HepG2 (cell line): Measurements from ENCODE around the gene PCSK2. TPM values are rescaled to one million over a fixed set of nuclear protein-coding genes. Genes with fewer than 3 reads are reported as not detected.

Experiments
- ATAC-seq: fragments of 200-7000 bp; cut with Tn5 transposase; 3 replicates; pipeline ENCODE4 v1.9.1; 2020; ENCODE audit warnings: mild to moderate bottlenecking, moderate library complexity
- BruUV-seq: library from RNA; stranded (reverse); fragments of 400-500 nt; replicated peaks from 2 replicates; lab custom pipeline; 2021; lab: Mats Ljungman, UMichigan
- CTCF ChIA-PET: fragments of 300-600 bp; formaldehyde crosslinking; extraction: SDS; loops from one replicate; lab custom pipeline; 2021; ENCODE audit warnings: low total read pairs, inconsistent platforms, low intra/inter-chr PET ratio; lab: Yijun Ruan, JAX
- POLR2A ChIA-PET: fragments of 350-600 bp; sonication (Branson Sonifier 250); formaldehyde crosslinking; loops from one replicate; lab custom pipeline; 2020; ENCODE audit warnings: antibody characterized with exemption, inconsistent platforms; lab: Yijun Ruan, JAX
- DNase-seq: peaks from one replicate; pipeline ENCODE4 v3.0.0-alpha.2; 2015; ENCODE audit warnings: low spot score
- FAIRE-seq: peaks from 3 replicates; lab custom pipeline; 2011; peaks lifted over from hg19 to GRCh38; lab: Jason Lieb, UNC
- H2AFZ ChIP-seq: one replicate; pipeline ENCODE4 v1.6.1; 2011; ENCODE audit warnings: low read length, inconsistent platforms
- H3K27ac ChIP-seq: fragments of 300-600 bp; 3 replicates; pipeline ENCODE4 v1.8.0; 2011; ENCODE audit warnings: mixed run types, mild to moderate bottlenecking, mixed read lengths, low read length, inconsistent platforms; ENCODE audit not compliant: insufficient read depth; ENCODE audit errors: extremely low read length
- H3K27me3 ChIP-seq, 2 experiments: fragments of 200-600 bp in 1 of 2; 2 replicates in 1 of 2; 3 replicates in 1 of 2; pipeline versions ENCODE4 v1.6.0 to v1.8.0; 2011; ENCODE audit warnings: low read length in 2 of 2, mild to moderate bottlenecking in 2 of 2, moderate library complexity in 2 of 2, inconsistent platforms in 1 of 2; ENCODE audit not compliant: insufficient read depth in 2 of 2, control insufficient read depth in 1 of 2
- H3K36me3 ChIP-seq, 2 experiments: fragments of 200-600 bp in 1 of 2; replicated peaks in 1 of 2; 2 replicates in 1 of 2; 3 replicates in 1 of 2; pipeline versions ENCODE4 v1.5.1 to v1.8.0; 2011; ENCODE audit warnings: low read length in 2 of 2, inconsistent platforms in 1 of 2; ENCODE audit not compliant: insufficient read depth in 2 of 2, control insufficient read depth in 1 of 2
- H3K4me1 ChIP-seq: 2 replicates; pipeline ENCODE4 v1.5.1; 2012; ENCODE audit warnings: low read length, inconsistent platforms; ENCODE audit not compliant: insufficient read depth
- H3K4me2 ChIP-seq: 2 replicates; pipeline ENCODE4 v1.6.0; 2011; ENCODE audit warnings: low read depth, low read length, inconsistent platforms
- H3K4me3 ChIP-seq, 3 experiments: fragments of 200-600 bp in 1 of 3; sonication (generic), shearing (Covaris generic) in 1 of 3; replicated peaks in 1 of 3; 2 replicates each; pipeline ENCODE4 v1.5.1; 2011 to 2016; ENCODE audit warnings: low read length in 3 of 3, inconsistent platforms in 2 of 3, low read depth in 2 of 3, mild to moderate bottlenecking in 2 of 3, control low read depth in 1 of 3, mixed read lengths in 1 of 3; ENCODE audit not compliant: insufficient read depth in 1 of 3
- H3K79me2 ChIP-seq: one replicate; pipeline ENCODE4 v1.6.1; 2011; ENCODE audit warnings: low read length, inconsistent platforms; ENCODE audit not compliant: insufficient read depth
- H3K9ac ChIP-seq: 2 replicates; pipeline ENCODE4 v1.6.0; 2011; ENCODE audit warnings: mild to moderate bottlenecking, low read depth, low read length, inconsistent platforms; ENCODE audit not compliant: insufficient read depth
- H3K9me3 ChIP-seq: 2 replicates; pipeline ENCODE4 v1.5.1; 2012; ENCODE audit warnings: mild to moderate bottlenecking, low read length
- H4K20me1 ChIP-seq: 2 replicates; pipeline ENCODE4 v1.6.0; 2011; ENCODE audit warnings: inconsistent platforms, mild to moderate bottlenecking, low read length, moderate library complexity; ENCODE audit not compliant: insufficient read depth
- AGO1 ChIP-seq: fragments of 200-400 bp; formaldehyde crosslinking; IDR thresholded peaks from 2 replicates; pipeline ENCODE4 v1.6.1; 2017; ENCODE audit warnings: mild to moderate bottlenecking, low read depth, low read length, moderate library complexity; ENCODE audit not compliant: poor library complexity, severe bottlenecking
- CREB1 ChIP-seq, 2 experiments: fragments of 450-650 bp in 1 of 2; IDR thresholded peaks; 2 replicates each; pipeline ENCODE4 v1.6.1; 2016 to 2017; ENCODE audit warnings: control low read depth in 1 of 2, mild to moderate bottlenecking in 1 of 2, missing compliant biosample characterization in 1 of 2, missing genetic modification characterization in 1 of 2
- EED ChIP-seq: sonication (generic); formaldehyde crosslinking; IDR thresholded peaks from 2 replicates; pipeline ENCODE4 v1.5.0; 2020; ENCODE audit warnings: mild to moderate bottlenecking, missing genetic modification reagents
- FOSL2 ChIP-seq: sonication (generic); formaldehyde crosslinking; IDR thresholded peaks from 2 replicates; pipeline ENCODE4 v1.4.0; 2020; ENCODE audit warnings: missing genetic modification reagents
- NFE2L1 ChIP-seq: sonication (generic); formaldehyde crosslinking; IDR thresholded peaks from 2 replicates; pipeline ENCODE4 v1.4.0; 2020; ENCODE audit warnings: missing genetic modification reagents, mild to moderate bottlenecking, borderline replicate concordance
- NR3C1 ChIP-seq: sonication (generic); formaldehyde crosslinking; IDR thresholded peaks from 2 replicates; pipeline ENCODE4 v1.4.0; 2020; ENCODE audit warnings: missing genetic modification reagents
- PCBP1 ChIP-seq: fragments of 200-400 bp; formaldehyde crosslinking; IDR thresholded peaks from 2 replicates; pipeline ENCODE4 v1.6.1; 2017; ENCODE audit warnings: mild to moderate bottlenecking, low read depth, low read length, borderline replicate concordance
- REL ChIP-seq: sonication (generic); formaldehyde crosslinking; conservative IDR thresholded peaks from 2 replicates; pipeline ENCODE4 v1.8.0; 2022; ENCODE audit warnings: mild to moderate bottlenecking, missing genetic modification reagents, moderate library complexity
- THAP7 ChIP-seq: sonication (generic); formaldehyde crosslinking; IDR thresholded peaks from 2 replicates; pipeline ENCODE4 v1.8.1; 2023; ENCODE audit warnings: mild to moderate bottlenecking, missing genetic modification reagents
- TRAFD1 ChIP-seq: sonication (generic); formaldehyde crosslinking; IDR thresholded peaks from 2 replicates; pipeline ENCODE4 v1.5.1; 2020; ENCODE audit warnings: missing genetic modification reagents, mild to moderate bottlenecking, borderline replicate concordance
- ZNF354B ChIP-seq: sonication (generic); formaldehyde crosslinking; IDR thresholded peaks from 2 replicates; pipeline ENCODE4 v1.8.0; 2022; ENCODE audit warnings: mild to moderate bottlenecking, missing genetic modification reagents
- ZNF607 ChIP-seq: sonication (generic); formaldehyde crosslinking; IDR thresholded peaks from 2 replicates; pipeline ENCODE4 v1.5.1; 2020; ENCODE audit warnings: missing genetic modification reagents, mild to moderate bottlenecking, borderline replicate concordance
- ZSCAN20 ChIP-seq: sonication (generic); formaldehyde crosslinking; IDR thresholded peaks from 2 replicates; pipeline ENCODE4 v1.4.0; 2020; ENCODE audit warnings: missing genetic modification reagents, mild to moderate bottlenecking, borderline replicate concordance
- ZUFSP ChIP-seq: sonication (generic); formaldehyde crosslinking; IDR thresholded peaks from 2 replicates; pipeline ENCODE4 v1.9.0; 2021; ENCODE audit warnings: missing genetic modification reagents, mild to moderate bottlenecking, borderline replicate concordance
- WGBS: methylation state at CpG from one replicate; pipeline ENCODE4 v1.1.6; 2017; ENCODE audit warnings: low lambda C conversion rate; 5-methylcytosine and 5-hydroxymethylcytosine counted together
- in situ Hi-C: cut with HindIII; loops from 2 replicates; pipeline ENCODE4 v1.10.0; 2017; ENCODE audit warnings: low pct_unique_long_range_greater_than_20kb; ENCODE audit not compliant: extremely low pct_ligation_motif_present
- intact Hi-C: fragments of 100-400 bp; cut with micrococcal nuclease; formaldehyde crosslinking; loops from one replicate; pipeline ENCODE4 v1.10.0; 2022; ENCODE audit not compliant: unreplicated experiment
- polyA plus RNA-seq, 8 experiments: library from polyadenylated mRNA; depleted of rRNA in 3 of 8; stranded (reverse) in 7 of 8; unstranded in 1 of 8; fragments of >200 nt; fragmentation: Illumina TruSeq in 4 of 8; extraction: Trizol in 4 of 8; gene quantifications; 2 replicates each; pipeline versions ENCODE4 v1.2.1 to v1.2.3, GENCODE V29; 2011 to 2016; ENCODE audit warnings: low read depth in 4 of 8, missing spikeins in 1 of 8, mixed read lengths in 1 of 8; ENCODE audit not compliant: insufficient read depth in 1 of 8
- total RNA-seq, 5 experiments: library from RNA; depleted of rRNA; stranded (reverse); fragments of >200 nt; fragmentation: Illumina TruSeq; extraction: Trizol; gene quantifications; 2 replicates each; pipeline ENCODE4 v1.2.3, GENCODE V29; 2016; ENCODE audit warnings: low read depth in 1 of 5
- TF ChIP-seq, protein P1 (sequence below): sonication (generic); formaldehyde crosslinking; IDR thresholded peaks from 2 replicates; pipeline ENCODE4 v1.5.1; 2020; ENCODE audit warnings: mild to moderate bottlenecking, moderate library complexity, missing genetic modification reagents

PCSK2 gene
- total and polyA plus RNA-seq, 2 of the 13 experiments (the other 11 are each of a cell fraction or from before 2014, with no cell fraction given), result not detected

GRCh38 chr20:17505636-17506517 lies 279.0 kb downstream of the PCSK2 start:
- no TSS peak for BruUV-seq
- DNase-seq, result peak; percentile 21
- in situ Hi-C loops, result loop anchor here (25.0 kb wide), 1 partner anchor 781 kb away; the partner anchor contains the start of gene ZNF133
- Histone ChIP-seq H3K4me2 (peak overlapping the region; percentile 94), H3K4me3 (peak overlapping the region in 2 of 3 experiments; percentile 51 to 74; a peak in 4 of 6 replicates), H4K20me1 (no peaks in the 10 kb centered on the region), H3K27me3 (peaks cover 1 to 72% of the 10 kb centered on the region in 2 experiments; a peak in 4 of 5 replicates), H3K9ac (no peak overlapping the region), H3K27ac (no peak overlapping the region), H2AFZ (no peak overlapping the region), H3K36me3 (no peaks in the 10 kb centered on the region), H3K79me2 (no peaks in the 10 kb centered on the region), H3K9me3 (no peaks in the 10 kb centered on the region), H3K4me1 (peaks cover 19% of the 10 kb centered on the region)
- intact Hi-C loops, result loop anchor here (1.0 kb wide), 5 partner anchors 25 to 770 kb away; partner anchors contain the start of gene BFSP1
- peak; percentile 30 for ATAC-seq
- WGBS, result 48% methylated on average over 19 of the region's 19 CpGs
- FAIRE-seq, result no peak
- CTCF ChIA-PET, result interaction anchor here (0.8 to 2.3 kb wide), 6 partner anchors 26 to 771 kb away, joined by 3 to 22 read pairs (median 10); partner anchors contain the start of gene BFSP1
- POLR2A ChIA-PET, result interaction anchor here (0.6 to 1.2 kb wide), 5 partner anchors 13 to 782 kb away, joined by 3 to 6 read pairs (median 4); partner anchors contain the start of genes DSTN and ZNF133
- TF ChIP-seq NFE2L1 (CRISPR knock-in tag) (no peak), TRAFD1 (CRISPR knock-in tag) (no peak), AGO1 (peak; percentile 16), CREB1 (IDR thresholded peaks at IDR 0.05) (peak; percentile 80), CREB1 (CRISPR knock-in tag; IDR thresholded peaks at IDR 0.05) (no peak), REL (no peak), EED (CRISPR knock-in tag) (0 out of 2 replicates have a peak, but pooled peaks have one; percentile 42), NR3C1 (no peak), FOSL2 (CRISPR knock-in tag) (peak; percentile 93), ZNF607 (CRISPR knock-in tag) (no peak), THAP7 (CRISPR knock-in tag) (peak; percentile 9; the same call in 1 of the 2 replicates), ZNF354B (CRISPR knock-in tag) (no peak), ZUFSP (CRISPR knock-in tag) (0 out of 2 replicates have a peak, but pooled peaks have one; percentile 11), ZSCAN20 (CRISPR knock-in tag) (0 out of 2 replicates have a peak, but pooled peaks have one; percentile 2), PCBP1 (0 out of 2 replicates have a peak, but pooled peaks have one; percentile 10)
- TF ChIP-seq, protein P1, sequence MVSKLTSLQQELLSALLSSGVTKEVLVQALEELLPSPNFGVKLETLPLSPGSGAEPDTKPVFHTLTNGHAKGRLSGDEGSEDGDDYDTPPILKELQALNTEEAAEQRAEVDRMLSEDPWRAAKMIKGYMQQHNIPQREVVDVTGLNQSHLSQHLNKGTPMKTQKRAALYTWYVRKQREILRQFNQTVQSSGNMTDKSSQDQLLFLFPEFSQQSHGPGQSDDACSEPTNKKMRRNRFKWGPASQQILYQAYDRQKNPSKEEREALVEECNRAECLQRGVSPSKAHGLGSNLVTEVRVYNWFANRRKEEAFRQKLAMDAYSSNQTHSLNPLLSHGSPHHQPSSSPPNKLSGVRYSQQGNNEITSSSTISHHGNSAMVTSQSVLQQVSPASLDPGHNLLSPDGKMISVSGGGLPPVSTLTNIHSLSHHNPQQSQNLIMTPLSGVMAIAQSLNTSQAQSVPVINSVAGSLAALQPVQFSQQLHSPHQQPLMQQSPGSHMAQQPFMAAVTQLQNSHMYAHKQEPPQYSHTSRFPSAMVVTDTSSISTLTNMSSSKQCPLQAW (CRISPR knock-in tag), result 0 out of 2 replicates have a peak, but pooled peaks have one; percentile 7
